ENCODE measurements around the gene FXYD4.
A peak's percentile ranks its signal among the peaks of the same experiment; 100 is the strongest.

Gene FXYD4

GRCh38 chr10:43396061-43396927, 24.9 kb downstream of the FXYD4 start:
- DNase-seq (ENCODE audit: low read depth in 1 of 2, low spot score in 1 of 2): peak; percentile 71 to 73
- peak overlapping the region; percentile 66 for H3K4me3 ChIP-seq (replicated peaks; ENCODE audit: insufficient read depth, low read length)

GRCh38 chr10:43396928-43397624, 25.6 kb downstream of the FXYD4 start:
- Histone ChIP-seq H3K4me3 (replicated peaks; ENCODE audit: insufficient read depth, low read length) (peak overlapping the region; percentile 66), H3K27me3 (ENCODE audit: insufficient read depth, poor library complexity, severe bottlenecking) (no peaks in the 10 kb centered on the region), H3K27ac (replicated peaks) (peak overlapping the region; percentile 96)
- 0 out of 2 replicates have a peak, but pooled peaks have one; percentile 56 for TF ChIP-seq GABPA (IDR thresholded peaks at IDR 0.05; ENCODE audit: low read depth)
- peak; percentile 97 for TF ChIP-seq POLR2AphosphoS5 (IDR thresholded peaks at IDR 0.05; ENCODE audit: low read depth)
- no peak for TF ChIP-seq CTCF (IDR thresholded peaks at IDR 0.05; ENCODE audit: insufficient read depth, low read length)
- TF ChIP-seq REST (IDR thresholded peaks at IDR 0.05; ENCODE audit: insufficient replicate concordance, low read depth): peak; percentile 48
- peak; percentile 93 for TF ChIP-seq SPI1 (IDR thresholded peaks at IDR 0.05; ENCODE audit: borderline replicate concordance, low read depth)
- peak; percentile 84 to 95 for DNase-seq (ENCODE audit: low read depth in 1 of 2, low spot score in 1 of 2)

More at GRCh38 chr10:43396061-43396927, 24.9 kb downstream of the FXYD4 start:
- H3K27ac ChIP-seq (replicated peaks): peak overlapping the region; percentile 96
- H3K27me3 ChIP-seq (ENCODE audit: insufficient read depth, poor library complexity, severe bottlenecking): no peaks in the 10 kb centered on the region
- TF ChIP-seq SPI1 (IDR thresholded peaks at IDR 0.05; ENCODE audit: borderline replicate concordance, low read depth): no peak
- no peak for TF ChIP-seq CTCF (IDR thresholded peaks at IDR 0.05; ENCODE audit: insufficient read depth, low read length)
- TF ChIP-seq POLR2AphosphoS5 (IDR thresholded peaks at IDR 0.05; ENCODE audit: low read depth): peak; percentile 66; the same call in 1 of the 2 replicates
- peak; percentile 53 for TF ChIP-seq GABPA (IDR thresholded peaks at IDR 0.05; ENCODE audit: low read depth)
- no peak for TF ChIP-seq REST (IDR thresholded peaks at IDR 0.05; ENCODE audit: insufficient replicate concordance, low read depth)

- TF ChIP-seq POLR2AphosphoS5 (IDR thresholded peaks at IDR 0.05; ENCODE audit: low read depth) (0 out of 2 replicates have a peak, but pooled peaks have one; percentile 9), SPI1 (IDR thresholded peaks at IDR 0.05; ENCODE audit: borderline replicate concordance, low read depth) (no peak)
- Histone ChIP-seq H3K27ac (replicated peaks) (peak overlapping the region; percentile 96), H3K4me3 (replicated peaks; ENCODE audit: insufficient read depth, low read length) (peak overlapping the region; percentile 66)
These were observed 27.5 kb downstream of the FXYD4 start for GRCh38 chr10:43398939-43399319.

More at GRCh38 chr10:43398939-43399319, 27.5 kb downstream of the FXYD4 start:
- DNase-seq (ENCODE audit: low read depth in 1 of 2, low spot score in 1 of 2): no peak
- no peaks in the 10 kb centered on the region for H3K27me3 ChIP-seq (ENCODE audit: insufficient read depth, poor library complexity, severe bottlenecking)
